NB4 (cell line): ENCODE data around the gene KIF5C.

Experiments used
- MYC ChIP-seq: IDR thresholded peaks from 2 replicates; pipeline ENCODE4 v1.6.1; 2011; ENCODE audit warnings: low read depth, low read length
- TF ChIP-seq, protein P1 (sequence below): IDR thresholded peaks from one replicate; pipeline ENCODE4 v1.5.1; 2012; ENCODE audit warnings: low read depth, low read length
- TF ChIP-seq, protein P2 (sequence below): IDR thresholded peaks from 2 replicates; pipeline ENCODE4 v1.6.1; 2011; ENCODE audit warnings: low read depth, low read length

DNA sequence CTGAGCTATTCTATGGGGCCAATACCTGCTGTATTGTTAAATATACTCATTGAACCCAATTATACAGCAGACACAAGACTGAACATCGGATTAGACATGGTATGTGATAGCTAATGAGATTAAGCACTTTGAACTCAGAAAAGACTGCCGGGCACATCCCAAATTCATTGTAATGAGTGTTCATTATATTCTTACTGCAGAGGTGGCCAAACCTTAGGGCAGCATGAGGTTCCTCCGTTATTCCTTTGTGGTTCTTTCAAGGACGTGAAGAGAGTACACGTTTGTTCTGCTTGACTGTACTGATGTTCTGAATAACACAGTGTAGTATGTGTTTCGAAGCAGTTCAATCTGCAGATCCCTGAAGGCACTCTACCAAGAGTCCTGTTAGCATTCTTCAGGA lies 78.4 kb downstream of the KIF5C start:
- TF ChIP-seq, protein P1, sequence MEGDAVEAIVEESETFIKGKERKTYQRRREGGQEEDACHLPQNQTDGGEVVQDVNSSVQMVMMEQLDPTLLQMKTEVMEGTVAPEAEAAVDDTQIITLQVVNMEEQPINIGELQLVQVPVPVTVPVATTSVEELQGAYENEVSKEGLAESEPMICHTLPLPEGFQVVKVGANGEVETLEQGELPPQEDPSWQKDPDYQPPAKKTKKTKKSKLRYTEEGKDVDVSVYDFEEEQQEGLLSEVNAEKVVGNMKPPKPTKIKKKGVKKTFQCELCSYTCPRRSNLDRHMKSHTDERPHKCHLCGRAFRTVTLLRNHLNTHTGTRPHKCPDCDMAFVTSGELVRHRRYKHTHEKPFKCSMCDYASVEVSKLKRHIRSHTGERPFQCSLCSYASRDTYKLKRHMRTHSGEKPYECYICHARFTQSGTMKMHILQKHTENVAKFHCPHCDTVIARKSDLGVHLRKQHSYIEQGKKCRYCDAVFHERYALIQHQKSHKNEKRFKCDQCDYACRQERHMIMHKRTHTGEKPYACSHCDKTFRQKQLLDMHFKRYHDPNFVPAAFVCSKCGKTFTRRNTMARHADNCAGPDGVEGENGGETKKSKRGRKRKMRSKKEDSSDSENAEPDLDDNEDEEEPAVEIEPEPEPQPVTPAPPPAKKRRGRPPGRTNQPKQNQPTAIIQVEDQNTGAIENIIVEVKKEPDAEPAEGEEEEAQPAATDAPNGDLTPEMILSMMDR, result no peak
- TF ChIP-seq, protein P2, sequence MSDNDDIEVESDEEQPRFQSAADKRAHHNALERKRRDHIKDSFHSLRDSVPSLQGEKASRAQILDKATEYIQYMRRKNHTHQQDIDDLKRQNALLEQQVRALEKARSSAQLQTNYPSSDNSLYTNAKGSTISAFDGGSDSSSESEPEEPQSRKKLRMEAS, result no peak
- TF ChIP-seq MYC, result no peak
